Measurements from ENCODE around the gene PON3. TPM values are rescaled to one million over a fixed set of nuclear protein-coding genes. Genes with fewer than 3 reads are reported as not detected.

PON3 gene
- total RNA-seq, 1 experiment from 2014 or later, result 5.3 TPM

DNA sequence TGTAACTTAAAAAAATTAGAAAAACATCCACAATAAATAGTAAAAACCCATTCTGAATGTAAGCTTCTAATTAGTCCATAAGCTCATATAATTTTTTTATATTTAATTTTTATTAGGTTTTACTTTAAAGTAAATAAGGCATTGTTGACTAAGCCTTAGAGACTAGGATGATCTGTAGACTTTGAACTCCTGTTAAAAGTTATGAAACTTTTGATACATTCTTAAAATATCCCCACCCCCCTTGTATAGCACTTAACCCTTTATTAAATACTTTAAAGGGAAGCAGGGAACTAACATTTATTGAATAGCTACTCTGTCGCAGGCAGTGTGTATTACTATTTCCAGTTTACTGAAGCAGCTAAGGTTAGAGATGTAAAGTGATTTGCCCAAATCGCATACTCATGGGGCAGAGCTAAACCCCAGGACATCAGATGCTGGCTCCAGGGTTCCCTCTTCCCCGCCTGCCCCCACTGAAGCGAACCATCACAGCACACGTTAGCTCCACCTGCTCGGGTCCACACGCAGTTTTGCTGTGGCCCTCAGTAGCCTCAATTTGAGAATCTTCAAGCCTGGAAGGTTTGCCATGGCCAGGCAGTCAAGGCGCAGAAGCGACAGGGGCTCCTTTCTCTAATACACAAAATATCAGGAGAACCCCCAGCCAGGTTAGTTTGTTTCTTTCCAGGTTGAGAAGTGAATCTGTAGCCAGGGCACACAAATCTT is 72.6 kb downstream of the PON3 start:
- no peak for TF ChIP-seq CTCF (IDR thresholded peaks at IDR 0.05; ENCODE audit: unreplicated experiment)
- Mint-ChIP-seq H3K27ac (ENCODE audit: unreplicated experiment) (no peak overlapping the region), H3K27me3 (ENCODE audit: unreplicated experiment) (peaks cover 17% of the 10 kb centered on the region), H3K36me3 (ENCODE audit: insufficient read depth, unreplicated experiment) (no peaks in the 10 kb centered on the region), H3K4me3 (ENCODE audit: low read depth, unreplicated experiment) (no peak overlapping the region), H3K4me1 (ENCODE audit: low read depth, unreplicated experiment) (no peaks in the 10 kb centered on the region), H3K9me3 (ENCODE audit: low read depth, unreplicated experiment) (no peaks in the 10 kb centered on the region)
- intact Hi-C loops (cut with micrococcal nuclease; ENCODE audit: unreplicated experiment), result no loop called here
- no TSS peak for BruUV-seq (replicated peaks)
- CTCF ChIA-PET, result interaction anchor here (0.6 kb wide), 1 partner anchor 77 kb away, joined by 6 read pairs; no protein-coding TSS in a partner anchor
- DNase-seq, result no peak

DNA sequence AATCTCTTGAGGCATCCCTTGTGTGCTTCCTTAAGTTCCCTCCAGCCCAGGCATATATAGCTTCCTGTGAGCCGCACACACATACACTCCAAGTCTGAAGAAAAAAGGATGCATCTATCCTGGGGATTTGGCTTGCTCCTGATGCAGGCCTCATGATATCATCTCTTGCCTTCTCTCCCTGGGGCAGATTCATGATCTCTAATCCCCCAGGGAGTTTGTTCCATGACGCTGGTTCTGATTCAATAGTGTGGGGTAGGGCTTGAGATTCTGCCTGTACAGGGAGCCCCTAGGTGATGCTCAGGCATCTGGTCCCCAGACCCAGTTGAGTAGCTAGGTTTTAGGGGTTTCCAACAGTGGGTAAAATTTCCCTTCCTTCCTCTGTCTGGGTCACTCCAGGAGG is 73.3 kb downstream of the PON3 start:
- Mint-ChIP-seq H3K9me3 (ENCODE audit: low read depth, unreplicated experiment) (no peaks in the 10 kb centered on the region), H3K27me3 (ENCODE audit: unreplicated experiment) (peaks cover 17% of the 10 kb centered on the region), H3K36me3 (ENCODE audit: insufficient read depth, unreplicated experiment) (no peaks in the 10 kb centered on the region), H3K4me1 (ENCODE audit: low read depth, unreplicated experiment) (no peaks in the 10 kb centered on the region), H3K27ac (ENCODE audit: unreplicated experiment) (no peak overlapping the region), H3K4me3 (ENCODE audit: low read depth, unreplicated experiment) (no peak overlapping the region)
- no TSS peak for BruUV-seq (replicated peaks)
- no peak for DNase-seq
- intact Hi-C loops (cut with micrococcal nuclease; ENCODE audit: unreplicated experiment), result no loop called here
- CTCF ChIA-PET, result no interaction called here
- no peak for TF ChIP-seq CTCF (IDR thresholded peaks at IDR 0.05; ENCODE audit: unreplicated experiment)

GRCh38 chr7:95322396-95322795 is 73.8 kb downstream of the PON3 start:
- DNase-seq, result no peak
- TF ChIP-seq CTCF (IDR thresholded peaks at IDR 0.05; ENCODE audit: unreplicated experiment), result no peak
- H3K4me1 Mint-ChIP-seq (ENCODE audit: low read depth, unreplicated experiment), result no peaks in the 10 kb centered on the region
- peaks cover 17% of the 10 kb centered on the region for H3K27me3 Mint-ChIP-seq (ENCODE audit: unreplicated experiment)
- no peaks in the 10 kb centered on the region for H3K9me3 Mint-ChIP-seq (ENCODE audit: low read depth, unreplicated experiment)
- CTCF ChIA-PET, result no interaction called here
- no peak overlapping the region for H3K4me3 Mint-ChIP-seq (ENCODE audit: low read depth, unreplicated experiment)
- no peak overlapping the region for H3K27ac Mint-ChIP-seq (ENCODE audit: unreplicated experiment)
- intact Hi-C loops (cut with micrococcal nuclease; ENCODE audit: unreplicated experiment), result no loop called here
- no peaks in the 10 kb centered on the region for H3K36me3 Mint-ChIP-seq (ENCODE audit: insufficient read depth, unreplicated experiment)
- BruUV-seq (replicated peaks), result no TSS peak

DNA sequence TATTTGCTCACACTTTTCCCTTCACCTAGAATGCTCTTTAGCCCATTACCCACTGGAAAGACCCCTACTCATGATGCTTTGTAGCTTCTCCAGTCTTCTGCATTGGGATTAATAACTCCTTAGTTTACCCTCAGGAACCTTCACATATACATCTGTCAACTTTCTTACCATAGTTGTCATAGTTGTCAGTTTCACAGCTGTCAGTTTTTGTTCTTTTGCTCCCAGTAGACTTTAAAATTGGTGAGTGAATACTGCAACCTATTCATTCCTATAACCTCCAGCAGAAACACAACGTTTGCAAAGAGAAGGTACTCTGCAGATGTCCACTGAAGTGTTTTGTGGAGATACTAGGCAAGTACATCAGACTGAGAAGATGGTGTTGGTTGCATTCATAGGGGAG is 74.5 kb downstream of the PON3 start:
- peaks cover 17% of the 10 kb centered on the region for H3K27me3 Mint-ChIP-seq (ENCODE audit: unreplicated experiment)
- TF ChIP-seq CTCF (IDR thresholded peaks at IDR 0.05; ENCODE audit: unreplicated experiment), result no peak
- no peaks in the 10 kb centered on the region for H3K36me3 Mint-ChIP-seq (ENCODE audit: insufficient read depth, unreplicated experiment)
- intact Hi-C loops (cut with micrococcal nuclease; ENCODE audit: unreplicated experiment), result no loop called here
- no peak for DNase-seq
- BruUV-seq (replicated peaks), result no TSS peak
- CTCF ChIA-PET, result no interaction called here
- H3K4me1 Mint-ChIP-seq (ENCODE audit: low read depth, unreplicated experiment), result no peaks in the 10 kb centered on the region
- no peaks in the 10 kb centered on the region for H3K9me3 Mint-ChIP-seq (ENCODE audit: low read depth, unreplicated experiment)
- H3K4me3 Mint-ChIP-seq (ENCODE audit: low read depth, unreplicated experiment), result no peak overlapping the region
- H3K27ac Mint-ChIP-seq (ENCODE audit: unreplicated experiment), result no peak overlapping the region
